RPMI7951 (cell line): ENCODE measurements around the gene HPCA. TPM values are rescaled to one million over a fixed set of nuclear protein-coding genes. Genes with fewer than 3 reads are reported as not detected.

ENCODE experiments used
- DNase-seq: peaks from one replicate; pipeline ENCODE4 v3.0.0-alpha.2; 2012; ENCODE audit warnings: low read depth
- total RNA-seq: library from RNA; depleted of rRNA; stranded (reverse); fragments of >200 nt; shearing (Covaris generic); gene quantifications from 2 replicates; pipeline ENCODE4 v1.2.3, GENCODE V29; 2014; rRNA removed

Gene HPCA
- total RNA-seq, 1 experiment from 2014 or later, result not detected

DNA sequence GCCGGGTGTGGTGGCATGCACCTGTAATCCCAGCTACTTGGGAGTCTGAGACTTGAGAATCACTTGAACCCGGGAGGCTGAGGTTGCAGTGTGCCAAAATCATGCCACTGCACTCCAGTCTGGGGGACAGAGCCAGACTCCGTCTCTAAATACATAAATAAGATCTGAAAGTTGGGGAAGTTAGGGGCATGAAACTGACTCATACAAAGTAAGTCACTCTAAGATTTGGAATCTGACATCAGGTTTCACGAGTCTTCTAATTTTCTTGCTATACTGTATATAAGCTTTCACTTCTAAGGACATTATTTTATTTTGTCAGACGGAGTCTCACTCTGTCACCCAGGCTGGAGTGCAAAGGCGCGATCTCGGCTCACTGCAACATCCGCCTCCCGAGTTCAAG, 48.2 kb downstream of the HPCA start:
- no peak for DNase-seq

DNA sequence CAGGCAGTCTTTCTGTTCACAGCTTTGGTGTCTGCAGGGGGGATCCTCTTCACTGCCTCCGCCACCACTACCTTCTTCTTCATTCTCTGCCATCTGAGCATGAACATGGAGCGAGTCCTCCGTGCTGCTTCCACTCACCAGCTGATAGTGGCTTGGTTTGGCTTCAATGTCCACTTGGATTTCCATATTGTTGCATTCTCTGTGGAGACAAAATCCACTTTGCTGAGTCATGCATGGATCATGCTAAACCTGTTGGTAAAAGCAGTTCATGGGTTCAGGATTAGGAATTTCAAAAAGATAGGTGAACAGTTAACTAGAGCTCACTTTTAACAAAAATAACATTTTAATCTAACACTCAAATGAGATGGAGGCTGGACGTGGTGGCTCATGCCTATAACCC, 50.8 kb downstream of the HPCA start:
- DNase-seq, result peak; percentile 18

DNA sequence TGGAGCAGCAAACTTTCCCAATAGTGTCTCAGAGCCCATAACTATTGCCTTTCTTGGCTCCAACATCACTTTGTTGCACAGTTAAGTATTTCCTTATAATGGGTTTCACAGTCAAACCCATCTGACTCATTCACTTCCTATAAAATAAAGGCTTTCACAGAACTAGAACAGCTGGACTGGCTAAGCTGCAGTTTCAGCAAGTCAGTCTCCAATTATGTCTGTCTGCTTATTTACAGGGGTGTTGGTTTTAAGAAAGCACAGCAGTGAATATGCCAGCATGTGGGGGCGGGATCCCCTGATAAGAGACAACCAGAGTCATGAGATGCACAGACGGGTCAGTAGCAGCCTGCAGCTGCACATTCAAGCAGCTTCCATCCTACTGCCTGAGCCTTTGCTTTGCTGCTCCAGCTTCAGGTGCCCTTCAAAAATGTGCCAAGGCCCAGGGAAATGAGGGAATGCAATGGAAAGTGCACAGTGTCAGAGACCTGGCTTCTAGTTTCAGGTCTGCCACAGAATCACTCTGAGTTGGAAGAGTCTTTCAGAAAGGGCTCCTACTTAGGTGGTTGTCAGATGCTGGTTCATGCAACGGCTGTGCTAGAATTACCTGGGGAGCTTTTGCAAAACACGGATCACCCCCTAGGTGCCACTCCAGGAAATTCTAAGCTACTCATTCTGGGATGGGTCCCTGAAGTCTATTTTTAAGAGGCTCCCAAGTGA, 53.5 kb downstream of the HPCA start:
- DNase-seq, result peak; percentile 83

DNA sequence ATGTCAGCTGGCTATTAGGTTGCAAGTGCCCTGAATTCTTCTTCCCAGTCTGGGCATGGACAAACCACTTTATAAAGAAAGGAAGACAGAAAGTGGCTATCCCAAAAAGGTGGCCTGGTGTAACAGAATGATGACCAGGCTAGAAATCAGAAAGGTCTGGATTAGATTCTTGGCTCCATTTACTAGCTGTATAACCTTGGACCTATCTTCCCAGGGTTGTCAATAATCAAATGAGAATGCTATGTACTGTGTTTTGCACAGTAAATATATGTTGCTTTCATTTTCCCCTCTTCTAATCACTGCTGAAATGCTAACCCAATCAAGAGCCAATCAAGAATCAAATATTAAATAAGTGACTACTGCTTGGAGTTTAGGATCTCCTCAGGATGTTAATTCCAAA, 57.9 kb downstream of the HPCA start:
- no peak for DNase-seq

Other genes starting within 250 kb of the HPCA start
- 62.4 and 83.5 TPM in 2 replicates for gene ZBTB8OS, start 235.9 kb upstream of the HPCA start, total RNA-seq
- gene RBBP4, start 235.3 kb upstream of the HPCA start, total RNA-seq, result 83.0 and 90.5 TPM in 2 replicates
- 20.5 and 21.5 TPM in 2 replicates for gene SYNC, start 183.7 kb upstream of the HPCA start, total RNA-seq
- 100 and 109 TPM in 2 replicates for gene YARS1, start 69.1 kb upstream of the HPCA start, total RNA-seq
- 24.4 and 25.0 TPM in 2 replicates for gene S100PBP, start 68.8 kb upstream of the HPCA start, total RNA-seq
- gene FNDC5, start 15.6 kb upstream of the HPCA start, total RNA-seq, result 0.48 and 2.0 TPM in 2 replicates
- 110 and 148 TPM in 2 replicates for gene TMEM54, start 14.9 kb downstream of the HPCA start, total RNA-seq
- 9.8 and 10.3 TPM in 2 replicates for gene RNF19B, start 78.3 kb downstream of the HPCA start, total RNA-seq
- 263 and 350 TPM in 2 replicates for gene AK2, start 150.4 kb downstream of the HPCA start, total RNA-seq
- gene AZIN2, start 194.7 kb downstream of the HPCA start, total RNA-seq, result 9.4 TPM in 2 replicates